HG03039 (cell line): ENCODE results near the gene SEPTIN3.
"Not testable (repeated sequence)": the region's sequence is repeated elsewhere in the genome, so short reads cannot be mapped to it uniquely, and the experiment has no call there.

ENCODE experiments used
- ATAC-seq: cut with Tn5 transposase; IDR thresholded peaks from one replicate; pipeline ENCODE4 v1.9.1; 2021; ENCODE audit warnings: mild to moderate bottlenecking, moderate library complexity; ENCODE audit not compliant: unreplicated experiment

SEPTIN3 gene

DNA sequence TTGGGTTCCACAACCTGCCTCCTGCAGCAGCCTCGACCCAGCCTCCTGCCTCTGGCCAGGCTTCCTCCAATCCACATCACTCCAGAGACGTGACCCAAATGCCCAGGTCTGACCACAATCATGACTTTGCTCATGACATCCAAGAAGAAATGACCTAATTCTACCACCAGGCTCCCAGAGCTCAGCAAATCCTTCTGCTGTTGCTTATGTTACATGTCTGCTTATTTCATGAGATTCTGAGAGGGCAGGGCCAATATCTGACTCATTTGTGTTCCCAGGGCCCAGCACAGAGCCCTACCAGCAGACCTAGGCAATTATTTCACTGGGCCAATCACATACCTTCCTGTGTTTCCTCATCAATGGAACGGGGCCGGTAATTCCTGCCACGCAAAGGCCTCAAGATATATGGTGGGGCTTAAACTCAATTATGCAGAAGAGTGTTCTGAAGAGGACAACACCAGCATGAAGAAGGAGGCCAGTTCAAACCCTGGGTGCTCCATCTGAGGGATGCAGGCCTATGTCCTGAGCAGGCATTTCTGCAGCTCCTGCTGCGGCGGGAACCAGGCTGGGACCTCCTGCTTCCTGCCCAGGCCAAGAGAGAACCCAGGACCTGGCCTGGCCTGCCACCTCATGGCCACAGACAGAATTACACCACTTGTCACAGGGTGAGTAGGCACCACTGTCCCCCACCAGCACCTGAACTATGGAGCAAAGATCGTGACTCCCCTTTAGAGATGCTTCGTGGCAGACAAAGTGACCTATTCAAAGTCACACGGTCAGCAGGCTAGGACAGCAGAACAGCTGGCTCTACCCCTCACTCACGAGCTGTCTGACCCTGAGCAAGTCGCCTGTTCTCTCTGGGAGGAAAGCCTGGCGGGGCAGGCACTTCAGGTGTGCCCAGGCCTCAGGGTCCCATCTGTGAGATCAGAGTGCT lies 28.1 kb upstream of the SEPTIN3 start:
- no peak for ATAC-seq

DNA sequence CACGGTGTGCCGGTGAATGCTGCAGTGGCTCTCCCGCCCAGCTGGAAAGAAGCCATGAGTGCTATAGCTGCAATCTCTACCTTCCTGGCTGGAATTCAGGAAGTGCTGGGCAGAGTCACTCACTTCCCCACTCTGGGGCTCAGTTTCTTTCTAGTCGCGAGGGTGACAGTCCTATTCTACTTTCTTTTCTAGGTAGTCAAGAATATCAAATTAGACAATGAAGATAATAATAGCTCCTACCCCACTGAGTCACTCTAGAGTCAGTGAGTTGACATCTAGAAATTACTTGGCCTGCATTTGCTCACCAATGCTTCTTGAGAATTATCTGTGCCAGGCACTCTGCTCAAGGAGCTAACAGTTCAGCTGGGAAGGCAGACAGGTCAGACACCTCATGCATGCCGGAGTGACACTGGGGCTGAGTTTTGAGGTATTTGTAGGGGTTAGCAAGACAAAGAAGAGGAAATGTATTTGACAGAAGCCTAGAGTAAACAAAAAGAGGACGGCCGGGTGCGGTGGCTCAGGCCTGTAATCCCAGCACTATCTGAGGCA lies 25.5 kb upstream of the SEPTIN3 start:
- no peak for ATAC-seq

DNA sequence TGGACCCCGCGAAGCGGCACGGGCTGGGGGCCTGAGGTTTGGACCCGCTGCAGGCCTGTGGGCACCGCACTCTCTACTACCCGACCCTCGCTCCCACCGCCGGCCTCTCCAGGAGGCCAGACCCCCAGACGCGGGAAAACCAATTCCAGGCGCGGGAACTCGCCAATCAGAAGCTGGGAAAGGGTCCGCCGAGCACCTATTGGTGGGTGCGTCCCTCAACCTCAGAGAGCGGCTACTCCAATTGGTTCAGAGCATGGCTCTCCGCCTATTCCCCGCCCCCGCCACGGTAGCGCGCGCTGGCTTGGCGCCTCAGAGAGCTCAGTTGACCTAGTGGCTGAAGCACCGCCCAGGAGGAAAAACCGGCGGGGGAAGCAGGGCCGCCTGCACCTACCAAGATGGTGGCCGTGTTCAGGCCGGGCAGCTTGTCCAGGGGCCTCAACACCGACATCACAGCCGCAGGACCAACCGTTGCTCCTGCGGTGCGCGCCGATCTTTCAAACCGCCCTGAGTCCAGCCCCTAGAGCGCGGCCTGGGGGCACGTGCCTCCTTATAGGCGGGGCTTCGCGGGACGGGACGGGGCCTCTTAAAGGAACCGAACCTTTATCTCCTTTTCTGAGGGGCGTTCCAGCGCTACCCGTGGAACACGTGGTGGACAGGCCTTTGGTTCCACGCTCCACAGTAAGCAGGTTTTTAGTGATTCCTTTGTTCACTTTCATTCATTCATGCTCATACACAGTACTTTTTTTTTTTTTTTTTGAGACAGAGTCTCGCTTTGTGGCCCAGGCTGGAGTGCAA lies 22.4 kb upstream of the SEPTIN3 start, which contains the start of gene CENPM:
Gene CENPM, minus strand, starts transcription at position 524 of the 795 bp plus-strand sequence. Its CDS starts 76 bp downstream, at position 448.
- peak; percentile 72 for ATAC-seq

DNA sequence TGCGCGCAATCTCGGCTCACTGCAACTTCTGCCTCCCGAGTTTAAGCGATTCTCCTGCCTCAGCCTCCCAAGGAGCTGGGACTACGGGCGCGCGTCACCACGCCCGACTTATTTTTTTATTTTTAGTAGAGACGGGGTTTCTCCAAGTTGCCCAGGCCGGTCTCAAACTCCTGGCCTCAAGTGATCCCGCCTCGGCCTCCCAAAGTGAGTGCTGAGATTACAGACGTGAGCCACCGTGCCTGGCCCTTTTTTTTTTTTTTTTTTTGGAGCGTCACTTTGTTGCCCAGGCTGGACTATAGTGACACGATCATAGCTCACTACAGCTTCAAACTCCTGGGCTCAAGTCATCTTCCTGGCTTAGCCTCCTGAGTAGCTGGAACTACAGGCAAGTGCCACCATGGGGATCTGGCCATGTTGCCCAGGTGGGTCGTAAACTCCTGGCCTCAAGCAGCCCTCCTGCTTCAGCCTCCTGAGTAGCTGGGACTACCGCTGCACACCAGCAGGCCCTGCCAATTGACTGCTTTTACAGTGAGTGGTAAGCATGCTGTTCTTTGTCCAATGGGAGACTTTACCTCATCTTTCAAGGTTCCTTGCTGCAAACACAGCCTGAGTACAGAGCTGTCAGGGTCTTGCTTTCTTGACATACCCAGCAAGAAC lies 21.7 kb upstream of the SEPTIN3 start:
- ATAC-seq: no peak

DNA sequence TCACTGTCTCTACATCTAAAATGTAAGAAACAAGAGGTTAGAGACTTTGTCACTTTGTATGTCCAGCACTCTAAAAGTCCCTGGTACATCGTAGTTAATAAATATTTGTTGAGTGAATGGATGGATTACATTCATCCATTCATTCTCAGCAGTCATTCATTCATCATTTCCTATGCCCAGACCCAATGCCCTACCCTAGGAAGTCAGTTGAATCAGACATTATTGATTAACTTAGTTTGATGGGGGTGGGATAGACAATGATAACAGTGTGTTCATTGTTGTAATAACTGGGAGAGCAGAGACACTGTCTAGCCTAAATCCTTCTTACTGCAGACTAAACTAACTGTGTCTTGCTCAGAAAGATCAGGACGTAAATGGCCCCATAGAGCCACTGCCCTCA lies 21.1 kb upstream of the SEPTIN3 start:
- no peak for ATAC-seq

DNA sequence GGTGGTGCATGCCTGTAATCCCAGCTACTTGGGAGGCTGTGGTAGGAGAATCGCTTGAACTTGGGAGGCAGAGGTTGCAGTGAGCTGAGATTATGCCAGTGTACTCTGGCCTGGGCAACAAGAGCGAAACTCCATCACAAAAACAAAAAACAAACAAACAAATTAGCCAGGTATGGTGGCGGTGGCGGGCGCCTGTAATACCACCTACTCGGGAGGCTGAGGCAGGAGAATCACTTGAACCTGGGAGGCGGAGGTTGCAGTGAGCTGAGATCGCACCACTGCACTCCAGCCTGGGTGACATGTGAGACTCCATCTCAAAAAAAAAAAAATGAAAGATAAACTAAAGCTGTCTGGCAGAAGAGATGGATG lies 20.3 kb upstream of the SEPTIN3 start:
- not testable (repeated sequence) for ATAC-seq

DNA sequence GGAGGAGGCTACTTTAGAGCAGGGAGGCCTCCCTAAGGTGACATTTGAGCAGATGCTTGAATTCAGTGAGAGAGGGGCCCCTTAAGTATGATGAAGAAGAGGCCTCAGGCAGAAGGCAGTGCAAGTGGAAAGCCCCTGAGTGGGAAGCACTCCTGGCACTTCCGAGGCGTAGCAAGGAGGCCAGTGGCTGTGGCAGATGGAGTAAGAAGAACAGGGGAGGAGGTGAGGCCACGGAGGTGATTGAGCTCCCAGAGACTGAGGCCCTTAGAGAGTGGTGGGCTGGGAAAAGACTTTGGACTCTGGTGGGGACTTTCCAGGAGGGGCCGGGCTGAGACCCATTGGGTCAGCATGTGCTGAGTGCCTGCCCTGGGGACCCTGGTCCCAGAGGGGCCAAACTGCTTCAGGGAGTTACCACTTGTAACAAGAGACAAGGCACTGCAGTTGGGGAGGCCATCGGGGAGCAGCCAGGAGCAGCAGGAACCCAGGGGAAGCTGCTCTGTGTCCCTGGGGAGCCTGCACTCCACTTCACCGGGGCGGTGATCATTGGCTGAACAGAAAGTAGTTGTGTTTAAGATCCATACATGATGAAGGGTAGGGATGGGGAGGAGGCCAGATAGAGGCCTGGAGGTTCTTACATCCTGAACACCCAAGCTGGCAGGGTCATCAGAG lies 19.8 kb upstream of the SEPTIN3 start:
- ATAC-seq: no peak

DNA sequence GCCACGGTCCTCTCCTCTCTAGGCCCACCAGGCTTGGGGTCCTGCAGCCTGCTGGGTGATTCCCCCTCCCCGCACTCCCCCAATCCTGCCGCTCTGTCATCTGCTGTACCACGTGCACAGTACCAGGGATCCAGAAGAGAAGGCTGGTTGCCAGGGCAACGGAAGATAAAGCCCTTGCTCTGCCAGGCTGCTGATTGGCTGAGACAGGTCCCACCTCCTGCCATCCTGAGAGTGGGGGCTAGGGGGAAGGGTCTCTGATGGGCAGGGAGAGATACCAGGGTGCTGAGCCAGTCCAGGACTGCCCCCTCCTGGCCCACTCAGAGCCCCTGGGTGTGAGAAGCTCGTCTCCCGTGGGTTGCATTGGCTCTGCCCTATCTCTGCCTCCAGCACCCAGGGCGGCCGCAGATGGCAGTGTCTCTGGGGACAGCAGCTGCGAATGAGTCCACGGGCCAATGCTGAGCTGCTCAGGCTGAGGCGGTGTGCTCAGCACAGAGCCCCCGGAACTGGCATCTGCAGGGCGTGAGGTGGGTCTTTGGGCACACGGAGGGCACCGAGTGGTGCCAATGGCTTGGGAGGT lies 17.3 kb upstream of the SEPTIN3 start, which contains the start of gene SMIM45:
Gene SMIM45, plus strand, starts transcription at position 253 of the 577 bp plus-strand sequence.
- no peak for ATAC-seq

DNA sequence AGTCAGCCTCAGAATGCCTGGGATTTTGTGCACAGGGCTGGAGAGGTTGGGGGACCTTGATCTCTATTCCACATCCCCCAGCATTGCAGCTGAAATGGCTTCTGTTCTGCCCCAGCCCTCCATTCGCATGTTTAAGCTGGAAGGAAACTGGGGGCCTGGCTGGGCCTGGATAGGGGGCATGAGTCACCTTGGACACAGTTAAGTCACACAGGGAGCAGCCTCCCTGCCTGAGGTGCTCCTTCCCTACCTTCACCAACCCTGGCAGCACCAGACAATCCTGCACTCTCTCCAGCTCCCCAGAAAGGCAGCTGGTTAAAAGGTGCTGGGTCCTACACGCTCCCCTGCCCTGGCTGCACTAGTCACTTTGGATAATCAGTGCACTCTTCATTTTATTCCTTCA lies 16.5 kb upstream of the SEPTIN3 start:
- no peak for ATAC-seq

DNA sequence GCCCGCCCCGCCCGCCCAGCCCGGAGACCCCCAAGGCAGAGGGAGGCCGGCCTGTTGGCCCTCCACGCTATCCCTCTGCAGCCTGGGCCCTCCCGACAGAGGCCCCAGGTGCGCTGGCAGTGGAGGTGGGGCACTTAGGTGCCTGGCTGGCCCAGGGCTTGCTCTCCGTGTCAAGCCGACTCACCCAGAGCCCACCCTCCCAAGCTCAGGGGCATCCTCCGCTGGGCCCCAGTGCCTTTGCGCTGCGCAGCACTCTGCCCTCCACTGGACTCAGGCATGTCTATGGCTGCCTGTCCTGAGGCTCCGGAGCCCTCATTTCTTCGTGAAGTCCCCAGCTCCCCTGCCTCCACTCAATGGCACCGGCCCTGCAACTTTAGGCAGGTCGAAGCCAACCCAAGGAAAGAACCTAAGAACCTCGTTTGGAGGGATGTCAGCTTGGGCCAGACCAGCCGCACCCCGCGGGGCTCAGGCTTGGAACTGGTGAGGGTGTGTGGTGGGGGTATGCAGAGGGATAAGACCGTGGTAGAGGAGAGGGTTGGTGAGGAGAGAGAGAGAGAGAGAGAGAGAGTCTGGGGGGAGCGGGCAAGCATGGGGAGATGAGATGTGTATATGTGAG lies 11.2 kb upstream of the SEPTIN3 start:
- no peak for ATAC-seq

DNA sequence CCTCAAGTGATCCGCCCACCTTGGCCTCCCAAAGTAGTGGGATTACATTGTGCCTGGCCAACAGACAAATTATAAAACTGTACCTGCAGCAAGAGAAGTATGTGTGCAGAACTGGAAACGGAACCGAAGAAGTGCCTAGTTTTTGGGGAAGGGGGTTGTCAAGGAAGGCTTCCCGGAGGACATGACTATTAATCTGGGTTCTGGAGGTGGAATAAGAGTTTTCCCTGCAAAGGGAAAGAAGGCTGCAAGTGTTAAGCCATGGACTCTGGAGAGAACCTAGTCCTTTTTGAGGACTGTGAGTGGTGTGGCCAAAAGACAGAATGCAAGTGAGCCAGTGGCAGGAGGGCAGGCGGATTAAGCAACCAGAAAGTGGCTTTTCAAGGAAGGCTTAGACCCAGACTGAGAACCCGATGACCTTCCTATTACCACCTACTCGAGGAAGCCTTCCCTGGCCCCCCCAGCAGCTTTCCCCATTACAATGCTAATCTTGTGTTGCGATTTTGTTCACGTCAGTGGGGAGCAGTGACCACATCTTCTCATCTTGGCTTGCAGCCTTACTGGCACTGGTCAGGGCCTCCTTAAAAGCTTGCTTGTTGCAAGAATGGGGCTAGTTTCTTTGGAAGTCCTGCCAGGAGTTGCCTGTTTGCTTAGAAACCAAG lies 5.7 kb upstream of the SEPTIN3 start:
- no peak for ATAC-seq

DNA sequence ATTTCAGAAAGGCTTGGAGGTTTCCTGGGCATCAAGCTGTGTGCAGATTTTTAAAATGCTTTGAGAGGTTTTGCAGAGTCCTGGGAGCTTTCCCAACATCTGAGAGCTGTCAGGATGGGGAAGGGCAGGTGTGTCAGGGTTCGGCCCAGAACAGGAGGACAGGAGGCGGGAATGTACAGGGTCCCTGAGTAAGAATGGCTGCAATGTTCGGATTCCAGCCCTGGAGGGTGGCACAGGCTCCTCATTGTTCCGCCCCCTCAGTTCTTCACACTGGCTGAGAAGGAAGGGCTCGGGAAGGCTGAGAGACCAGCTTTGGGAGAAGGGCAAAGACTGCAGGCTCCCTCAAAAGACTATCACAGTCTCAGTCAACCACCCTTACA lies 5.1 kb upstream of the SEPTIN3 start:
- no peak for ATAC-seq

DNA sequence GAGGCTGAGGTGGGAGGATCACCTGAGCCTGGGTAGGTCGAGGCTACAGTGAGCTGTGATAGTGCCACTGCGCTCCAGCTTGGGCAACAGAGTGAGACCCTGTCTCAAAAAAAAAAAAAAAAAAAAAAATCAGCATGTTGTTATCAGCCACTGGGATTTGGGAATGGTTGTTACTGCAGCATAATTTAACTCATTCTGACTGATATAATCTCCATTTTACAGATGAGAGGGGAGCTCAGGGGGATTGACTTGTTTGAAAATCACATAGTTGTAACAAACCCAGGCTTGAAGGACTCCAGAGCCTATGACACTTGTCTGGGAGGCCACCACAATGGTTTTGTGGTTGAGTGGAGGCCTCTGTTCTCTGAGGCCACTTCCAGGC lies 3.0 kb upstream of the SEPTIN3 start:
- no peak for ATAC-seq

DNA sequence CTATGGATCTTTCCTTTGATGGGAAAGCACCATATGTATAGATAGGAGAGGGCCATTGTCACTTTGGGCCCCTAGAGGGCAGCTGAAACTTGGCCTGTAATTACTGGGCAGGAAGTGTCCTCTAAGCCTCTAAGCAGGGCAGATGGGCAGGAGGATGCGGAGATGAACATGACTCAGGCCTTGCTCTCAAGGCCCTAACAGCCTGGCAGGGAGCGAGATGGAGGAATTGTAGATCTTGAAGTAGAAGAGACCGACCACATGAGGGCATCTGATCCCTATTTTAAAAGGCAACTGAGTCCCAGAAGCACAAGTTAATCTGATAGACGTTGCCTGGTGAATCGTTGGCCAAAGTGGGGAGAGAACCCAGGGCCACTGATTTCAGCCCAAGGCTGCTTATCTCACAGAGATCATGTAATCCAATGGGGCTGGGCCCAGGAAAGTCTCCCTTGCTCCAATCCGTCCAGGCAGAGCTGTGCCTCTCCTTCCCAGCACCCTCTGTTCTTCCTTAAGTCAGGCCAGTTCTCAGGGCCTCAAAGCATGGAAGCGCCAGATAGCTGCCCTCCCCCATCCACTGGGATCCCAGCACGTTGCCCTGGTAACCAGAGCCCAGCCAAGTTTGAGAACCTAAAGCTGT lies 2.5 kb upstream of the SEPTIN3 start:
- ATAC-seq: no peak

DNA sequence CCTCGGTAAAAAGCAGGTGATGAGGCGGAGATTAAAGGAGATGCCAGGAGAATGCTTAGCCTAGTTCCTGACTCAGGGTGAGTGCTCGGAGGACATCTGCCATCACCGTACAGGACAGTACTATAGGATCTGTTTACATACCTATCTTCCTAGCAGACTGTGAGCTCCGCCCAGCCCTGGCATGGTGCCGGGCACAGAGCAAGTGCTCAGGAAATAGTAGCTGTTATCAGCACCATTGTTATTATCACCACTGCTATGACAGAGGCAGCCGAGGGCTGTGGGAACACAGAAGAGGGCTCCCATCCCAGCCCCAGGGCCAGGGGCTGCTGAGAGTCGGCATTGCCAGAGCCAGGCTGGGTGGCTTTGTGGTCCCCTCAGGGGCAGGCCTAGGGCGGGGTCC lies 642 bp upstream of the SEPTIN3 start:
- ATAC-seq: no peak

DNA sequence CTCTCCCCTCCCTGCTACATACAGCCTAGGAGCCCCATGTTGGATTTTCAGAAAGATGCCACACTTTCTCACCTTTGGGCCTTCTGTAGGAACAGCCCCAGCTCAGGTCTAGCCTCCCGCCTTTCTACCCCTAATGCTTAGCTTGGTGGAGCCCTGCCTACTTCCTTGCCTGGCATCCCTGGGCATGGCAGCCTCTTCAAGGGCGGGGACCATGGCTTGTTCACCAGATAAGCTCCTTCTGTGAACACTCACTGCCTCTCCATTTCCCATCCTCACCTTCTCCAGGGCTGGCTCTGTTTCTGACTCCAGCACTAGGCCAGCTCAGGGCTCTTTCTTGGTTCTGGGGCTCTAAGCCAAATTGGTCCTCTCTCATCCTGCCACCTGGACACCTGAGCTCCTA lies 1.4 kb downstream of the SEPTIN3 start:
- no peak for ATAC-seq

DNA sequence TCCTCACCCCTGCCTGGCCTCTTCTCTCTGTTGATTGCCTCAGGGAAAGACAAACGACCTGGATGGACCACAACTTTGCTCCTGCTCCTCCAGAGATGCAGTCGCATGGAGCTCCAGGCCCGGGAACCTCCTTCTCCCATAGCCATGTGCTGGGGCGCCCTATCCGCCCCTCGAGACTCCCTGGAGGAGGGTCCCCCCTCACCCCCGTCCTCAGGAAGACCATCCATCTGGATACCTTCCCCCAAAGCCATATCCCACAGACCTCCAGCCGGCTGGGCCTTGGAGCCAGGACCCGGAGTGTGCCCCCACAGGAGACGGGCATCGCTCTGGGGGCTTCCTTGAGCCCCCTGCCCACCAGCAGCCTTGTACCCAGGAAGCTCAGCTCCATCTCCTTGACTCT lies 2.2 kb downstream of the SEPTIN3 start:
- ATAC-seq: no peak

DNA sequence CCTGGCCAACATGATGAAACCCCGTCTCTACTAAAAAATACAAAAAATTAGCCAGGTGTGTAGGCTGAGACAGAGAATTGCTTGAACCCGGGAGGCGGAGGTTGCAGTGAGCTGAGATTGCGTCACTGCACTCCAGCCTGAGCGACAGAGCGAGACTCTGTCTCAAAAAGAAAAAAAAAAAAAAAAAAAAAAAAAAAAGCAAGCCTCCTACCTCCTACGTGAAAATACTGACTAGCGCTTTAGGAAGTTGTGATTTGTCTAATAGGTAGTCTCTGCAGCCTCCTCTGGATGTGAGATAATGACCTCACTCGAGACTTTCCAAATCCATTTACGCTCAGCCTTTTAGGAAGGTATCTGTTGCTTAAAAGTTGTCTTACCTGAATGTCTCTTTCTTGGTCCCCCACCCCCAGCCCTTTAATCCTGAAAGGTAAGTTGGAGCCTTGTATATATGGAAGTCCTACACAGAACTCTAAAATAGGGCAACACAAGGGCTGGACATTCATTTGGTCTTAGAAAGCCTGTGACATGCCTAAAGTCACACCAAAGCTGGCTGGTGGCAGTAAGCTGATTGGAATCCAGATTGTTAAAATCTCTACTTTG lies 5.5 kb downstream of the SEPTIN3 start:
- no peak for ATAC-seq
